Measurements from ENCODE around the gene DRG2. TPM values are rescaled to one million over a fixed set of nuclear protein-coding genes. Genes with fewer than 3 reads are reported as not detected.

Gene DRG2
- polyA plus RNA-seq, 1 of the 3 experiments (the other 2 are of a cell fraction) = 39.9 TPM

DNA sequence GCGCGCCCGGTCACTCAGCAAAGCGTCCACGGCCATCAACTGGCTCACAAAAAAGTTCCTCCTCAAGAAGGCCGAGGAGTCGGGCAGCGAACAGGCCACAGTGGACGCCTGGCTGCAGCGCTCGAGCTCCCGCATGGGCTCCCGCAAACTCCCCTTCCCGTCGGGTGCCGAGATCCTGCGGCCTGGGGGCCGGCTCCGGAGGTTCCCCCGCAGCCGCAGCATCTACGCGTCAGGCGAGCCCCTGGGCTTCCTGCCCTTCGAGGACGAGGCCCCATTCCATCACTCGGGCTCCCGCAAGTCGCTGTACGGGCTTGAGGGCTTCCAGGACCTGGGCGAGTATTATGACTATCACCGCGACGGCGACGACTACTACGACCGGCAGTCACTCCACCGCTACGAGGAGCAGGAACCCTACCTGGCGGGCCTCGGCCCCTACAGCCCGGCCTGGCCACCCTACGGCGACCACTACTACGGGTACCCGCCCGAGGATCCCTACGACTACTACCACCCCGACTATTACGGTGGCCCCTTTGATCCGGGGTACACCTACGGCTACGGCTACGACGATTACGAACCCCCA is 31.5 kb downstream of the DRG2 start:
- Histone ChIP-seq H2AFZ (ENCODE audit: low read depth) (no peak overlapping the region), H3F3A (replicated peaks; ENCODE audit: insufficient read depth) (no peaks in the 10 kb centered on the region), H3K9ac (no peak overlapping the region), H3K4me2 (no peak overlapping the region), H3K79me2 (ENCODE audit: insufficient read depth) (no peaks in the 10 kb centered on the region), H3K4me1 (ENCODE audit: control insufficient read depth in 1 of 2, insufficient read depth in 2 of 2, low read depth in 1 of 2, low read length in 1 of 2) (no peaks in the 10 kb centered on the region; a peak in 1 of 4 replicates), H3K27ac (ENCODE audit: low read depth in 2 of 2, low read length in 1 of 2) (no peak overlapping the region), H3K4me3 (ENCODE audit: low read depth in 2 of 2, low read length in 1 of 2) (no peak overlapping the region), H3K9me3 (no peaks in the 10 kb centered on the region), H3K36me3 (replicated peaks in 1 of 2; ENCODE audit: control insufficient read depth in 1 of 2, insufficient read depth in 2 of 2, low read length in 1 of 2) (no peaks in the 10 kb centered on the region), H3K27me3 (ENCODE audit: insufficient read depth) (no peaks in the 10 kb centered on the region), H4K20me1 (ENCODE audit: insufficient read depth) (no peaks in the 10 kb centered on the region), H3K9me2 (no peaks in the 10 kb centered on the region)
- WGBS (ENCODE audit: low lambda C conversion rate) = 91% methylated on average over 45 of the region's 57 CpGs
- TF ChIP-seq EZH2phosphoT487 (IDR thresholded peaks at IDR 0.05; ENCODE audit: borderline replicate concordance, low read depth) (no peak), JUND (IDR thresholded peaks at IDR 0.05) (no peak)
- ChIA-PET POLR2A (interaction anchor here (0.6 kb wide), 1 partner anchor 1715 kb away, joined by 3 read pairs; no protein-coding TSS in a partner anchor), CTCF (no interaction called here)
- DNase-seq = no peak

- Histone ChIP-seq H4K20me1 (ENCODE audit: insufficient read depth) (no peaks in the 10 kb centered on the region), H3K36me3 (replicated peaks in 1 of 2; ENCODE audit: control insufficient read depth in 1 of 2, insufficient read depth in 2 of 2, low read length in 1 of 2) (no peaks in the 10 kb centered on the region), H3K4me3 (ENCODE audit: low read depth in 2 of 2, low read length in 1 of 2) (no peak overlapping the region; a peak in 1 of 4 replicates), H3K9me3 (no peaks in the 10 kb centered on the region), H3K79me2 (ENCODE audit: insufficient read depth) (no peaks in the 10 kb centered on the region), H3K4me2 (no peak overlapping the region), H3K9me2 (no peaks in the 10 kb centered on the region), H3K4me1 (ENCODE audit: control insufficient read depth in 1 of 2, insufficient read depth in 2 of 2, low read depth in 1 of 2, low read length in 1 of 2) (peaks cover 0 to 4% of the 10 kb centered on the region in 2 experiments; a peak in 1 of 4 replicates), H3K9ac (no peak overlapping the region), H2AFZ (ENCODE audit: low read depth) (no peak overlapping the region), H3K27me3 (ENCODE audit: insufficient read depth) (no peaks in the 10 kb centered on the region), H3K27ac (ENCODE audit: low read depth in 2 of 2, low read length in 1 of 2) (no peak overlapping the region), H3F3A (replicated peaks; ENCODE audit: insufficient read depth) (no peaks in the 10 kb centered on the region)
- TF ChIP-seq FOXJ3 (CRISPR knock-in tag; IDR thresholded peaks at IDR 0.05) = no peak
- TF ChIP-seq NRF1 (IDR thresholded peaks at IDR 0.05; ENCODE audit: low read depth, low read length) = no peak
- TF ChIP-seq, protein P1, sequence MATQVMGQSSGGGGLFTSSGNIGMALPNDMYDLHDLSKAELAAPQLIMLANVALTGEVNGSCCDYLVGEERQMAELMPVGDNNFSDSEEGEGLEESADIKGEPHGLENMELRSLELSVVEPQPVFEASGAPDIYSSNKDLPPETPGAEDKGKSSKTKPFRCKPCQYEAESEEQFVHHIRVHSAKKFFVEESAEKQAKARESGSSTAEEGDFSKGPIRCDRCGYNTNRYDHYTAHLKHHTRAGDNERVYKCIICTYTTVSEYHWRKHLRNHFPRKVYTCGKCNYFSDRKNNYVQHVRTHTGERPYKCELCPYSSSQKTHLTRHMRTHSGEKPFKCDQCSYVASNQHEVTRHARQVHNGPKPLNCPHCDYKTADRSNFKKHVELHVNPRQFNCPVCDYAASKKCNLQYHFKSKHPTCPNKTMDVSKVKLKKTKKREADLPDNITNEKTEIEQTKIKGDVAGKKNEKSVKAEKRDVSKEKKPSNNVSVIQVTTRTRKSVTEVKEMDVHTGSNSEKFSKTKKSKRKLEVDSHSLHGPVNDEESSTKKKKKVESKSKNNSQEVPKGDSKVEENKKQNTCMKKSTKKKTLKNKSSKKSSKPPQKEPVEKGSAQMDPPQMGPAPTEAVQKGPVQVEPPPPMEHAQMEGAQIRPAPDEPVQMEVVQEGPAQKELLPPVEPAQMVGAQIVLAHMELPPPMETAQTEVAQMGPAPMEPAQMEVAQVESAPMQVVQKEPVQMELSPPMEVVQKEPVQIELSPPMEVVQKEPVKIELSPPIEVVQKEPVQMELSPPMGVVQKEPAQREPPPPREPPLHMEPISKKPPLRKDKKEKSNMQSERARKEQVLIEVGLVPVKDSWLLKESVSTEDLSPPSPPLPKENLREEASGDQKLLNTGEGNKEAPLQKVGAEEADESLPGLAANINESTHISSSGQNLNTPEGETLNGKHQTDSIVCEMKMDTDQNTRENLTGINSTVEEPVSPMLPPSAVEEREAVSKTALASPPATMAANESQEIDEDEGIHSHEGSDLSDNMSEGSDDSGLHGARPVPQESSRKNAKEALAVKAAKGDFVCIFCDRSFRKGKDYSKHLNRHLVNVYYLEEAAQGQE (IDR thresholded peaks at IDR 0.05; ENCODE audit: low read depth, low read length) = no peak
- TF ChIP-seq TCF12 (IDR thresholded peaks at IDR 0.05) = no peak
- no peak for TF ChIP-seq USF2 (IDR thresholded peaks at IDR 0.05; ENCODE audit: borderline replicate concordance, low read depth, low read length)
- TF ChIP-seq NFIC (IDR thresholded peaks at IDR 0.05; ENCODE audit: borderline replicate concordance) = no peak
- TF ChIP-seq, protein P2, sequence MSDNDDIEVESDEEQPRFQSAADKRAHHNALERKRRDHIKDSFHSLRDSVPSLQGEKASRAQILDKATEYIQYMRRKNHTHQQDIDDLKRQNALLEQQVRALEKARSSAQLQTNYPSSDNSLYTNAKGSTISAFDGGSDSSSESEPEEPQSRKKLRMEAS (IDR thresholded peaks at IDR 0.05; ENCODE audit: low read depth) = no peak
- no peak for TF ChIP-seq ELF1 (IDR thresholded peaks at IDR 0.05)
- TF ChIP-seq RCOR1 (IDR thresholded peaks at IDR 0.05; ENCODE audit: low read length) = no peak
- no peak for TF ChIP-seq RAD21 (IDR thresholded peaks at IDR 0.05; ENCODE audit: low read length)
- TF ChIP-seq CHD2 (IDR thresholded peaks at IDR 0.05; ENCODE audit: low read length, partially characterized antibody) = no peak
- TF ChIP-seq, protein P3, sequence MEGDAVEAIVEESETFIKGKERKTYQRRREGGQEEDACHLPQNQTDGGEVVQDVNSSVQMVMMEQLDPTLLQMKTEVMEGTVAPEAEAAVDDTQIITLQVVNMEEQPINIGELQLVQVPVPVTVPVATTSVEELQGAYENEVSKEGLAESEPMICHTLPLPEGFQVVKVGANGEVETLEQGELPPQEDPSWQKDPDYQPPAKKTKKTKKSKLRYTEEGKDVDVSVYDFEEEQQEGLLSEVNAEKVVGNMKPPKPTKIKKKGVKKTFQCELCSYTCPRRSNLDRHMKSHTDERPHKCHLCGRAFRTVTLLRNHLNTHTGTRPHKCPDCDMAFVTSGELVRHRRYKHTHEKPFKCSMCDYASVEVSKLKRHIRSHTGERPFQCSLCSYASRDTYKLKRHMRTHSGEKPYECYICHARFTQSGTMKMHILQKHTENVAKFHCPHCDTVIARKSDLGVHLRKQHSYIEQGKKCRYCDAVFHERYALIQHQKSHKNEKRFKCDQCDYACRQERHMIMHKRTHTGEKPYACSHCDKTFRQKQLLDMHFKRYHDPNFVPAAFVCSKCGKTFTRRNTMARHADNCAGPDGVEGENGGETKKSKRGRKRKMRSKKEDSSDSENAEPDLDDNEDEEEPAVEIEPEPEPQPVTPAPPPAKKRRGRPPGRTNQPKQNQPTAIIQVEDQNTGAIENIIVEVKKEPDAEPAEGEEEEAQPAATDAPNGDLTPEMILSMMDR (IDR thresholded peaks at IDR 0.05) = no peak
- DNase-seq = no peak
- 94% methylated on average over 30 of the region's 30 CpGs for WGBS (ENCODE audit: low lambda C conversion rate)
- ChIA-PET POLR2A (no interaction called here), CTCF (no interaction called here)
Observed at GRCh38 chr17:18119938-18120337, 32.2 kb downstream of the DRG2 start.
